ENCODE results near the gene LAPTM5. TPM values are rescaled to one million over a fixed set of nuclear protein-coding genes. Genes with fewer than 3 reads are reported as not detected.

LAPTM5 gene
- total RNA-seq, 4 donors from 2014 or later: 25.3 to 97.3 (median 46.4) TPM

GRCh38 chr1:30694280-30695175 is 63.0 kb downstream of the LAPTM5 start:
- intact Hi-C loops (cut with DNase I): no loop called here
- no peak for DNase-seq
- Histone ChIP-seq H3K36me3 (no peaks in the 10 kb centered on the region), H3K27ac (no peak overlapping the region), H3K4me3 (replicated peaks in 1 of 3) (no peak overlapping the region), H3K4me1 (no peaks in the 10 kb centered on the region), H3K9me3 (no peaks in the 10 kb centered on the region), H3K27me3 (no peaks in the 10 kb centered on the region)
- WGBS, 2 donors: 82 to 90% methylated on average over 7 to 8 of the region's 8 CpGs
- TF ChIP-seq CTCF (IDR thresholded peaks at IDR 0.05): no peak
- TF ChIP-seq POLR2A (IDR thresholded peaks at IDR 0.05): no peak

- WGBS, 2 donors: 69 to 74% methylated on average over 5 of the region's 5 CpGs
- no peak for DNase-seq
- Histone ChIP-seq H3K27me3 (no peaks in the 10 kb centered on the region), H3K27ac (no peak overlapping the region), H3K4me1 (no peaks in the 10 kb centered on the region), H3K36me3 (no peaks in the 10 kb centered on the region), H3K4me3 (replicated peaks in 1 of 3) (no peak overlapping the region), H3K9me3 (no peaks in the 10 kb centered on the region)
- TF ChIP-seq POLR2A (IDR thresholded peaks at IDR 0.05) (no peak), CTCF (IDR thresholded peaks at IDR 0.05) (no peak)
- intact Hi-C loops (cut with DNase I): no loop called here
These were observed 63.8 kb downstream of the LAPTM5 start for GRCh38 chr1:30693822-30694221.

GRCh38 chr1:30693366-30693765 is 64.2 kb downstream of the LAPTM5 start:
- H3K36me3 ChIP-seq: no peaks in the 10 kb centered on the region
- no peaks in the 10 kb centered on the region for H3K4me1 ChIP-seq
- WGBS, 2 donors: 60 to 87% methylated on average over 3 of the region's 3 CpGs
- H3K4me3 ChIP-seq (replicated peaks in 1 of 3): no peak overlapping the region
- no peaks in the 10 kb centered on the region for H3K27me3 ChIP-seq
- intact Hi-C loops (cut with DNase I): no loop called here
- TF ChIP-seq POLR2A (IDR thresholded peaks at IDR 0.05): no peak
- TF ChIP-seq CTCF (IDR thresholded peaks at IDR 0.05): no peak
- no peak for DNase-seq
- no peaks in the 10 kb centered on the region for H3K9me3 ChIP-seq
- H3K27ac ChIP-seq: no peak overlapping the region

- intact Hi-C loops (cut with DNase I): no loop called here
- Histone ChIP-seq H3K36me3 (no peaks in the 10 kb centered on the region), H3K4me1 (no peaks in the 10 kb centered on the region), H3K27me3 (no peaks in the 10 kb centered on the region), H3K27ac (no peak overlapping the region), H3K4me3 (replicated peaks in 1 of 3) (no peak overlapping the region), H3K9me3 (no peaks in the 10 kb centered on the region)
- TF ChIP-seq POLR2A (IDR thresholded peaks at IDR 0.05) (no peak), CTCF (IDR thresholded peaks at IDR 0.05) (no peak)
- 82 to 86% methylated on average over 5 to 6 of the region's 7 CpGs for WGBS, 2 donors
- no peak for DNase-seq
These were observed 64.6 kb downstream of the LAPTM5 start for GRCh38 chr1:30692948-30693301.

- no peaks in the 10 kb centered on the region for H3K4me1 ChIP-seq
- DNase-seq: no peak
- no peak overlapping the region for H3K4me3 ChIP-seq (replicated peaks in 1 of 3)
- 79 to 83% methylated on average over 7 of the region's 7 CpGs for WGBS, 2 donors
- no peaks in the 10 kb centered on the region for H3K9me3 ChIP-seq
- no peaks in the 10 kb centered on the region for H3K36me3 ChIP-seq
- no peak overlapping the region for H3K27ac ChIP-seq
- intact Hi-C loops (cut with DNase I): no loop called here
- no peaks in the 10 kb centered on the region for H3K27me3 ChIP-seq
- TF ChIP-seq CTCF (IDR thresholded peaks at IDR 0.05) (no peak), POLR2A (IDR thresholded peaks at IDR 0.05) (no peak)
These were observed 65.2 kb downstream of the LAPTM5 start for GRCh38 chr1:30692201-30692947.

All from thyroid gland (tissue), 4 donors.